Pancreas (tissue), 10 donors: ENCODE measurements around the gene MYH3. TPM values are rescaled to one million over a fixed set of nuclear protein-coding genes. Genes with fewer than 3 reads are reported as not detected.

Source experiments
- ATAC-seq, 4 donors: fragments of 200-7000 bp; cut with Tn5 transposase; one replicate each; pipeline versions ENCODE4 v1.8.0 to v1.9.1; 2020; ENCODE audit warnings: mild to moderate bottlenecking in 4 of 4, moderate library complexity in 4 of 4
- DNase-seq, 6 donors: peaks; one replicate each; pipeline ENCODE4 v3.0.0-alpha.2; 2020
- FAIRE-seq: peaks from 2 replicates; lab custom pipeline; 2012; peaks lifted over from hg19 to GRCh38; lab: Jason Lieb, UNC
- H3K27ac ChIP-seq, 4 donors: fragments of 200-600 bp; sonication (generic); 1 replicate in 3 of 4; 2 replicates in 1 of 4; pipeline versions ENCODE4 v1.5.0 to v1.8.0; 2020
- H3K27me3 ChIP-seq, 4 donors: fragments of 200-600 bp; one replicate each; pipeline ENCODE4 v1.8.0; 2021
- H3K36me3 ChIP-seq, 3 donors: fragments of 200-600 bp; sonication (generic) in 1 of 3; one replicate each; pipeline versions ENCODE4 v1.5.0 to v1.8.0; 2020 to 2021
- H3K4me1 ChIP-seq, 3 donors: fragments of 200-600 bp; one replicate each; pipeline ENCODE4 v1.8.0; 2021
- H3K4me3 ChIP-seq, 4 donors: fragments of 200-600 bp; sonication (generic) in 2 of 4; one replicate each; pipeline versions ENCODE4 v1.5.0 to v1.8.0; 2020 to 2021
- H3K9me3 ChIP-seq, 4 donors: fragments of 200-600 bp; one replicate each; pipeline ENCODE4 v1.8.0; 2021
- CTCF ChIP-seq, 4 donors: fragments of 200-600 bp; sonication (generic) in 3 of 4; IDR thresholded peaks; one replicate each; pipeline versions ENCODE4 v1.5.0 to v1.8.0; 2021; ENCODE audit warnings: antibody characterized with exemption in 4 of 4
- whole genome bisulfite sequencing, 2 donors: extraction: QIAGEN DNeasy Blood & Tissue Kit; methylation state at CpG; one replicate each; pipeline ENCODE4 v1.1.7; 2013; 5-methylcytosine and 5-hydroxymethylcytosine counted together
- intact Hi-C, 3 donors: fragments of 100-400 bp; cut with DNase I; formaldehyde crosslinking; loops; one replicate each; pipeline versions ENCODE4 v1.11.1 to v1.14.2; 2022
- polyA plus RNA-seq, 2 donors: library from polyadenylated mRNA; stranded (reverse); fragments of 200-250 nt; gene quantifications; one replicate each; pipeline ENCODE4 v1.2.3, GENCODE V29; 2013
- total RNA-seq, 6 donors: library from RNA; stranded (reverse); fragmentation: NEBNext Ultra II Directional in 4 of 6; extraction: Animal tissue kit (Norgen Biotek cat#: 25700) in 4 of 6; gene quantifications; one replicate each; pipeline versions ENCODE4 v1.2.1 to v1.2.4, GENCODE V29; 2021 to 2023
- donor health status: healthy with polysubstance abuse.
- donor health status: DM: no; HTN: no; CAD: no; lungs with moderate emphysema.
- donor health status: DM: no; HTN: no; CAD: no.
- donor health status: control.
- donor health status: control.
- donor health status: Bipolar disorder and iron deficiency.
- donor health status: DM: yes; HTN: yes; CAD: no.
- donor health status: DM: no; HTN: no; CAD: no.
- donor health status: DM: no; HTN: no; CAD: no.
- donor health status: DM: yes; HTN: yes; CAD: no.

Gene MYH3
- total and polyA plus RNA-seq, 8 donors = 0.63 to 13.5 (median 2.2) TPM

DNA sequence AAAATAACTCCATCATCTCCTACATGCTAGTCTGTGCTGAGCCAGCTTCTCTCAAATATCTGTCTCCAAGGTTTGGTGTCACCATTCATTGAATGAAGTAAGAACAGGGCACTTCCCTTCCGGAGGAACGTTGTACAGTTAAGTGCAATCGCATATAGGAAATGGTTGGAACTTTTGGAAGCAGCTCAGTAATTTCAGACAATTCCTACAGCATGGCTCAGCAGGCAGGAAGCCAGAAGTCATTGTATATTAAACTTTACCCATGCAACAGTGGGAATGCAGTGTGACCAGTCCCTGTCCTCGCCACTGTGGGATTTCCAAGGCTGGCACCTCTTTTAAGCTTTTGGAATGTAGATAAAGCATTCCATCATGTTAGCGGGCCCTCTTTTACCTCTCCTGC, 56.5 kb downstream of the MYH3 start:
- WGBS, 2 donors = 40 to 51% methylated on average over 5 of the region's 5 CpGs
- H3K4me1 ChIP-seq = no peaks in the 10 kb centered on the region
- intact Hi-C loops = no loop called here
- H3K4me3 ChIP-seq = no peak overlapping the region
- H3K27me3 ChIP-seq = no peaks in the 10 kb centered on the region
- no peak overlapping the region for H3K27ac ChIP-seq
- FAIRE-seq (no peak), DNase-seq (no peak), ATAC-seq (no peak)
- H3K9me3 ChIP-seq = no peaks in the 10 kb centered on the region
- TF ChIP-seq CTCF (IDR thresholded peaks at IDR 0.05) = no peak
- no peaks in the 10 kb centered on the region for H3K36me3 ChIP-seq

GRCh38 chr17:10598621-10599020, 58.5 kb downstream of the MYH3 start:
- H3K9me3 ChIP-seq = no peaks in the 10 kb centered on the region
- H3K27me3 ChIP-seq = no peaks in the 10 kb centered on the region
- intact Hi-C loops = no loop called here
- no peaks in the 10 kb centered on the region for H3K36me3 ChIP-seq
- no peak overlapping the region for H3K4me3 ChIP-seq
- no peak for TF ChIP-seq CTCF (IDR thresholded peaks at IDR 0.05)
- no peaks in the 10 kb centered on the region for H3K4me1 ChIP-seq
- FAIRE-seq = no peak
- H3K27ac ChIP-seq = no peak overlapping the region
- WGBS, 2 donors = 53 to 64% methylated on average over 2 of the region's 2 CpGs
- DNase-seq = no peak
- ATAC-seq = no peak

GRCh38 chr17:10589553-10590145, 67.5 kb downstream of the MYH3 start:
- ATAC-seq = no peak
- Histone ChIP-seq H3K27me3 (no peaks in the 10 kb centered on the region), H3K9me3 (no peaks in the 10 kb centered on the region), H3K4me1 (no peaks in the 10 kb centered on the region), H3K36me3 (no peaks in the 10 kb centered on the region), H3K27ac (no peak overlapping the region), H3K4me3 (no peak overlapping the region)
- intact Hi-C loops = no loop called here
- FAIRE-seq = no peak
- 73 to 82% methylated on average over 8 of the region's 8 CpGs for WGBS, 2 donors
- TF ChIP-seq CTCF (IDR thresholded peaks at IDR 0.05) = no peak
- DNase-seq = no peak

GRCh38 chr17:10585529-10585928, 71.6 kb downstream of the MYH3 start:
- intact Hi-C loops = no loop called here
- no peaks in the 10 kb centered on the region for H3K4me1 ChIP-seq
- no peaks in the 10 kb centered on the region for H3K9me3 ChIP-seq
- peaks cover 0 to 5% (median 0%) of the 10 kb centered on the region in 4 donors for H3K27me3 ChIP-seq
- H3K4me3 ChIP-seq = no peak overlapping the region
- no peak overlapping the region for H3K27ac ChIP-seq
- no peak for FAIRE-seq
- TF ChIP-seq CTCF (IDR thresholded peaks at IDR 0.05) = no peak
- WGBS, 2 donors = 61 to 70% methylated on average over 9 of the region's 9 CpGs
- ATAC-seq = no peak
- no peaks in the 10 kb centered on the region for H3K36me3 ChIP-seq
- no peak for DNase-seq

DNA sequence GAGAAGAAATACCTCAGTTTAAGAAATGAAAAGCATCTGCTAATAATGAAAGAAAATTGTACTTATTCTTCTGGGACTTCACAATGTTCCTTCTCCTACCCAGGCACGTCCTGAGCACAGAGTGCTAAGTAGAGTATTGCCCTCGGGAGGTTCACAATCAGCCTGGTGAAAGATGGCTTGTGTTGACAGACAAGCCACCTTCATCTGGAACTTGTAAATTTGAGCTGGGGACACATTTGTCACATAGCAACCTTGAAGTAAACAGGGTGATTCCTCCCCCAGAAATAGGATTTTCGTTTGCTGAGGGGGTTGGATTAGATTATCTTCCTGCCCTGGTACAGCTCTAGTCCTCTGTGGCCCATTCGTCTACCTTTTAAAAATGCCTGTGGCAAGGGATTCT, 73.3 kb downstream of the MYH3 start:
- WGBS, 2 donors = 23% methylated on average over 4 of the region's 4 CpGs
- ATAC-seq (no peak), FAIRE-seq (no peak)

More for the DNA sequence above, 73.3 kb downstream of the MYH3 start:
- intact Hi-C loops = no loop called here
- DNase-seq = no peak
- Histone ChIP-seq H3K4me3 (no peak overlapping the region), H3K4me1 (no peaks in the 10 kb centered on the region), H3K36me3 (no peaks in the 10 kb centered on the region), H3K27me3 (peaks cover 0 to 5% (median 0%) of the 10 kb centered on the region in 4 donors), H3K9me3 (no peaks in the 10 kb centered on the region), H3K27ac (no peak overlapping the region)
- TF ChIP-seq CTCF (IDR thresholded peaks at IDR 0.05) = no peak
